GM06990 (cell line): Measurements from ENCODE around the gene RNF26.

Experiments
- DNase-seq: peaks from one replicate; pipeline ENCODE4 v3.0.0-alpha.2; 2011; ENCODE audit not compliant: insufficient read length; ENCODE audit errors: extremely low read depth
- H3K27me3 ChIP-seq: replicated peaks from 2 replicates; pipeline ENCODE4 v1.6.0; 2011; ENCODE audit warnings: low read length; ENCODE audit not compliant: control insufficient read depth, insufficient read depth
- H3K36me3 ChIP-seq: 2 replicates; pipeline ENCODE4 v1.5.1; 2011; ENCODE audit warnings: low read length; ENCODE audit not compliant: control insufficient read depth, insufficient read depth
- H3K4me3 ChIP-seq: replicated peaks from 2 replicates; pipeline ENCODE4 v1.5.1; 2011; ENCODE audit warnings: low read depth, mild to moderate bottlenecking, control low read depth, low read length
- CTCF ChIP-seq: IDR thresholded peaks from 2 replicates; pipeline ENCODE4 v1.5.1; 2011; ENCODE audit warnings: low read length, control low read depth, mild to moderate bottlenecking, inconsistent platforms; ENCODE audit not compliant: insufficient read depth, poor library complexity, severe bottlenecking

Gene RNF26

GRCh38 chr11:119316016-119316728, 18.2 kb upstream of the RNF26 start:
- Histone ChIP-seq H3K36me3 (peaks cover 2% of the 10 kb centered on the region), H3K4me3 (peak overlapping the region; percentile 75), H3K27me3 (no peaks in the 10 kb centered on the region)
- DNase-seq, result no peak
- no peak for TF ChIP-seq CTCF

GRCh38 chr11:119316729-119317591, 17.4 kb upstream of the RNF26 start, which contains the start of gene MCAM:
TSS of gene MCAM (minus strand) at chr11:119317130. CDS start at chr11:119317101, 29 bp downstream.
- Histone ChIP-seq H3K27me3 (no peaks in the 10 kb centered on the region), H3K4me3 (peak within 1 kb of the TSS; percentile 75), H3K36me3 (no peaks in the 10 kb centered on the region; the same call in none of the 2 replicates)
- TF ChIP-seq CTCF, result no peak
- peak; percentile 58 for DNase-seq

- Histone ChIP-seq H3K4me3 (peak overlapping the region; percentile 44), H3K36me3 (no peaks in the 10 kb centered on the region), H3K27me3 (no peaks in the 10 kb centered on the region)
- no peak for DNase-seq
- TF ChIP-seq CTCF, result no peak
Observed at GRCh38 chr11:119317592-119318239, 16.6 kb upstream of the RNF26 start.

- DNase-seq, result peak; percentile 75
- no peak for TF ChIP-seq CTCF
- H3K27me3 ChIP-seq, result no peaks in the 10 kb centered on the region
- H3K4me3 ChIP-seq, result peak overlapping the region; percentile 60
- H3K36me3 ChIP-seq, result no peaks in the 10 kb centered on the region
Observed at GRCh38 chr11:119318240-119319135, 15.8 kb upstream of the RNF26 start.

- no peaks in the 10 kb centered on the region for H3K36me3 ChIP-seq
- DNase-seq, result no peak
- no peak for TF ChIP-seq CTCF
- no peaks in the 10 kb centered on the region for H3K27me3 ChIP-seq
- H3K4me3 ChIP-seq, result peak overlapping the region; percentile 60
Observed at GRCh38 chr11:119319136-119319699, 15.1 kb upstream of the RNF26 start.
